GM23338 (cell line): ENCODE data around the gene HMX2. TPM values are rescaled to one million over a fixed set of nuclear protein-coding genes. Genes with fewer than 3 reads are reported as not detected.

ENCODE experiments used
- ATAC-seq: fragments of 200-7000 bp; cut with Tn5 transposase; 3 replicates; pipeline ENCODE4 v1.9.1; 2020
- DNase-seq: peaks from one replicate; pipeline ENCODE4 v3.0.0-alpha.2; 2015; ENCODE audit warnings: low spot score
- H2AFZ ChIP-seq: fragments of 200-600 bp; sonication (generic); 2 replicates; pipeline ENCODE4 v1.8.0; 2016; ENCODE audit warnings: antibody characterized with exemption, mild to moderate bottlenecking, moderate library complexity
- H3F3A ChIP-seq: fragments of 200-600 bp; sonication (generic); replicated peaks from 2 replicates; pipeline ENCODE4 v1.8.0; 2017; ENCODE audit warnings: antibody characterized with exemption, mixed run types, low read depth
- H3K27ac ChIP-seq: fragments of 200-600 bp; sonication (generic); 2 replicates; pipeline ENCODE4 v1.6.1; 2016; ENCODE audit warnings: low read depth
- H3K27me3 ChIP-seq: fragments of 200-600 bp; sonication (generic); 2 replicates; pipeline ENCODE4 v1.8.0; 2016; ENCODE audit warnings: mild to moderate bottlenecking, mixed run types, moderate library complexity; ENCODE audit not compliant: insufficient read depth
- H3K36me3 ChIP-seq: fragments of 200-600 bp; sonication (generic); 2 replicates; pipeline ENCODE4 v1.8.0; 2016; ENCODE audit warnings: mild to moderate bottlenecking; ENCODE audit not compliant: insufficient read depth
- H3K4me1 ChIP-seq: fragments of 200-600 bp; sonication (generic); 2 replicates; pipeline ENCODE4 v1.8.0; 2016; ENCODE audit warnings: mild to moderate bottlenecking, moderate library complexity; ENCODE audit not compliant: insufficient read depth
- H3K4me2 ChIP-seq: fragments of 200-600 bp; sonication (generic); 2 replicates; pipeline ENCODE4 v1.7.1; 2017; ENCODE audit warnings: mixed run types
- H3K4me3 ChIP-seq: fragments of 200-600 bp; sonication (generic); 2 replicates; pipeline ENCODE4 v1.6.1; 2016; ENCODE audit warnings: mixed run types
- H3K79me2 ChIP-seq: fragments of 200-600 bp; sonication (generic); replicated peaks from 2 replicates; pipeline ENCODE4 v1.8.0; 2017; ENCODE audit warnings: mild to moderate bottlenecking; ENCODE audit not compliant: insufficient read depth
- H3K9me2 ChIP-seq: fragments of 200-600 bp; sonication (generic); 2 replicates; pipeline ENCODE4 v1.8.0; 2017; ENCODE audit not compliant: insufficient read depth
- H4K20me1 ChIP-seq: fragments of 200-600 bp; sonication (generic); replicated peaks from 2 replicates; pipeline ENCODE4 v1.8.0; 2017; ENCODE audit warnings: mild to moderate bottlenecking; ENCODE audit not compliant: insufficient read depth
- H3K27ac Mint-ChIP-seq: 2 replicates; pipeline ENCODE4 v1.8.0; 2020; ENCODE audit warnings: inconsistent platforms, mild to moderate bottlenecking, moderate library complexity, mixed read lengths
- H3K27me3 Mint-ChIP-seq: 3 replicates; pipeline ENCODE4 v1.8.0; 2022; ENCODE audit warnings: low read depth, mild to moderate bottlenecking, moderate library complexity, mixed read lengths, inconsistent platforms; ENCODE audit not compliant: insufficient read depth, poor library complexity
- H3K36me3 Mint-ChIP-seq: 3 replicates; pipeline ENCODE4 v1.8.0; 2021; ENCODE audit warnings: low read depth, mild to moderate bottlenecking, inconsistent platforms, moderate library complexity, mixed read lengths
- H3K4me1 Mint-ChIP-seq: 3 replicates; pipeline ENCODE4 v1.8.0; 2020; ENCODE audit warnings: mild to moderate bottlenecking, inconsistent platforms, mixed read lengths
- H3K4me3 Mint-ChIP-seq: 3 replicates; pipeline ENCODE4 v1.8.0; 2021; ENCODE audit warnings: moderate library complexity, mild to moderate bottlenecking, inconsistent platforms, mixed read lengths
- H3K9me3 Mint-ChIP-seq: 3 replicates; pipeline ENCODE4 v1.8.0; 2020; ENCODE audit warnings: moderate library complexity, mild to moderate bottlenecking, inconsistent platforms, mixed read lengths
- CTCF ChIP-seq, 2 experiments: fragments of 200-600 bp in 1 of 2; sonication (generic) in 1 of 2; conservative IDR thresholded peaks; 2 replicates each; pipeline versions ENCODE4 v1.5.1 to v1.6.1; 2016 to 2017; ENCODE audit warnings: antibody characterized with exemption in 2 of 2, low read depth in 2 of 2, mild to moderate bottlenecking in 2 of 2, moderate library complexity in 1 of 2
- ETS1 ChIP-seq: IDR thresholded peaks from 2 replicates; pipeline ENCODE4 v1.6.1; 2016; ENCODE audit warnings: antibody characterized with exemption
- EZH2 ChIP-seq: fragments of 200-600 bp; sonication (generic); IDR thresholded peaks from one replicate; pipeline ENCODE4 v1.8.0; 2017; ENCODE audit warnings: antibody characterized with exemption, mild to moderate bottlenecking, low read depth; ENCODE audit not compliant: unreplicated experiment
- EZH2phosphoT487 ChIP-seq: fragments of 200-600 bp; sonication (generic); IDR thresholded peaks from one replicate; pipeline ENCODE4 v1.8.1; 2018; ENCODE audit warnings: antibody characterized with exemption; ENCODE audit not compliant: unreplicated experiment
- POLR2AphosphoS5 ChIP-seq: IDR thresholded peaks from 2 replicates; pipeline ENCODE4 v1.6.1; 2016; ENCODE audit warnings: antibody characterized with exemption, low read depth
- STAT1 ChIP-seq: IDR thresholded peaks from one replicate; pipeline ENCODE4 v1.6.1; 2016; ENCODE audit warnings: antibody characterized with exemption; ENCODE audit not compliant: unreplicated experiment
- ZNF331 ChIP-seq: fragments of 250-450 bp; sonication (Bioruptor Pico); IDR thresholded peaks from 2 replicates; pipeline ENCODE4 v1.5.0; 2020; ENCODE audit warnings: low read depth, mild to moderate bottlenecking, moderate library complexity
- polyA plus RNA-seq: library from polyadenylated mRNA; unstranded; fragments of >200 nt; fragmentation: Nextera tagmentation; extraction: Ambion mirVana; gene quantifications from 2 replicates; pipeline ENCODE4 v1.2.1, GENCODE V29; 2016
- total RNA-seq: library from RNA; depleted of rRNA; stranded (reverse); fragments of >200 nt; shearing (Covaris generic); gene quantifications from 2 replicates; pipeline ENCODE4 v1.2.3, GENCODE V29; 2014

Gene HMX2
- total and polyA plus RNA-seq, 2 experiments from 2014 or later, result 2.6 to 3.4 TPM

GRCh38 chr10:123133541-123134342 is 14.2 kb upstream of the HMX2 start:
- ATAC-seq (no peak), DNase-seq (peak; percentile 62)
- Histone ChIP-seq H3K4me2 (peak overlapping the region; percentile 87), H3K27ac (no peak overlapping the region), H3K9me2 (no peaks in the 10 kb centered on the region), H3K79me2 (no peaks in the 10 kb centered on the region), H4K20me1 (peaks cover under 1% of the 10 kb centered on the region; the same call in 1 of the 2 replicates), H3F3A (peaks cover 19% of the 10 kb centered on the region; the same call in 1 of the 2 replicates), H3K36me3 (no peaks in the 10 kb centered on the region), H3K4me1 (peaks cover 16% of the 10 kb centered on the region), H3K27me3 (peaks cover 100% of the 10 kb centered on the region), H2AFZ (peak overlapping the region; percentile 20; the same call in 1 of the 2 replicates), H3K4me3 (peak overlapping the region; percentile 57)
- TF ChIP-seq ZNF331 (CRISPR knock-in tag) (no peak), EZH2 (peak; percentile 81), EZH2phosphoT487 (no peak)
- peaks cover 87% of the 10 kb centered on the region for H3K27me3 Mint-ChIP-seq
- H3K27ac Mint-ChIP-seq, result no peak overlapping the region
- H3K36me3 Mint-ChIP-seq, result no peaks in the 10 kb centered on the region; the same call in 2 of the 3 replicates
- peaks cover 24% of the 10 kb centered on the region for H3K4me1 Mint-ChIP-seq
- peak overlapping the region; percentile 75 for H3K4me3 Mint-ChIP-seq
- H3K9me3 Mint-ChIP-seq, result peaks cover 12% of the 10 kb centered on the region

GRCh38 chr10:123134343-123134914 is 13.5 kb upstream of the HMX2 start:
- H3K27ac Mint-ChIP-seq, result no peak overlapping the region
- H3K4me1 Mint-ChIP-seq, result peaks cover 31% of the 10 kb centered on the region
- Histone ChIP-seq H3F3A (peaks cover 24% of the 10 kb centered on the region; the same call in 1 of the 2 replicates), H3K27ac (no peak overlapping the region), H2AFZ (peak overlapping the region; percentile 83; the same call in 1 of the 2 replicates), H3K27me3 (peaks cover 100% of the 10 kb centered on the region), H3K79me2 (no peaks in the 10 kb centered on the region), H3K36me3 (no peaks in the 10 kb centered on the region), H3K9me2 (no peaks in the 10 kb centered on the region), H3K4me1 (peaks cover 23% of the 10 kb centered on the region), H3K4me2 (peak overlapping the region; percentile 87), H4K20me1 (peaks cover 5% of the 10 kb centered on the region), H3K4me3 (peak overlapping the region; percentile 57)
- DNase-seq (peak; percentile 52), ATAC-seq (no peak)
- H3K27me3 Mint-ChIP-seq, result peaks cover 94% of the 10 kb centered on the region
- H3K4me3 Mint-ChIP-seq, result peak overlapping the region; percentile 75
- TF ChIP-seq EZH2phosphoT487 (peak; percentile 82), POLR2AphosphoS5 (no peak), STAT1 (no peak), CTCF (conservative IDR thresholded peaks at IDR 0.05; ENCODE audit: low read depth in 2 of 2) (no peak), EZH2 (peak; percentile 89), ETS1 (no peak)
- peaks cover 12% of the 10 kb centered on the region for H3K9me3 Mint-ChIP-seq
- no peaks in the 10 kb centered on the region; the same call in 2 of the 3 replicates for H3K36me3 Mint-ChIP-seq
